T-cell (primary cell): ENCODE measurements around the gene AP1S1. TPM values are rescaled to one million over a fixed set of nuclear protein-coding genes. Genes with fewer than 3 reads are reported as not detected.
"Not testable (repeated sequence)": the region's sequence is repeated elsewhere in the genome, so short reads cannot be mapped to it uniquely, and the experiment has no call there.

Experiments used
- ATAC-seq, 4 experiments: fragments of 200-7000 bp in 3 of 4; fragments of 150-1000 bp in 1 of 4; cut with Tn5 transposase; replicated peaks in 1 of 4; 1 replicate in 3 of 4; 2 replicates in 1 of 4; pipeline ENCODE4 v1.10.0; 2021; ENCODE audit warnings: moderate library complexity in 3 of 4, mild to moderate bottlenecking in 2 of 4, moderate number of reproducible peaks in 1 of 4
- CTCF ChIA-PET, 2 donors: fragments of 300-600 bp; sonication (Branson Sonifier 250); formaldehyde crosslinking; loops; one replicate each; lab custom pipeline; 2022; ENCODE audit warnings: antibody characterized with exemption in 2 of 2; lab: Charles Lee
- POLR2A ChIA-PET, 2 donors: fragments of 300-600 bp; sonication (Branson Sonifier 250); formaldehyde crosslinking; loops; one replicate each; lab custom pipeline; 2022; ENCODE audit warnings: antibody characterized with exemption in 2 of 2; lab: Charles Lee
- DNase-seq, 35 experiments: peaks; one replicate each; pipeline versions ENCODE4 v3.0.0 to v3.0.0-alpha.2; 2013 to 2023
- H3K27ac ChIP-seq: one replicate; pipeline ENCODE4 v1.5.1; 2013; ENCODE audit warnings: low read length
- H3K27me3 ChIP-seq, 2 experiments: replicated peaks in 1 of 2; 1 replicate in 1 of 2; 2 replicates in 1 of 2; pipeline versions ENCODE4 v1.6.1 to v1.7.0; 2013; ENCODE audit warnings: low read length in 1 of 2, mixed read lengths in 1 of 2; ENCODE audit not compliant: control insufficient read depth in 2 of 2, insufficient read depth in 2 of 2; ENCODE audit errors: extremely low read depth in 1 of 2
- H3K36me3 ChIP-seq, 2 donors: 1 replicate in 1 of 2; 2 replicates in 1 of 2; pipeline versions ENCODE4 v1.6.1 to v1.7.0; 2013; ENCODE audit warnings: low read length in 1 of 2; ENCODE audit not compliant: control insufficient read depth in 2 of 2, insufficient read depth in 1 of 2; ENCODE audit errors: extremely low read depth in 1 of 2
- H3K4me1 ChIP-seq, 2 experiments: 1 replicate in 1 of 2; 2 replicates in 1 of 2; pipeline versions ENCODE4 v1.6.1 to v1.7.0; 2013; ENCODE audit warnings: low read length in 2 of 2, mixed read lengths in 1 of 2; ENCODE audit not compliant: insufficient read depth in 2 of 2, control insufficient read depth in 1 of 2; ENCODE audit errors: extremely low read depth in 1 of 2
- H3K4me3 ChIP-seq, 2 donors: 1 replicate in 1 of 2; 2 replicates in 1 of 2; pipeline versions ENCODE4 v1.5.1 to v1.7.0; 2013; ENCODE audit warnings: mild to moderate bottlenecking in 2 of 2, low read length in 1 of 2, moderate library complexity in 1 of 2; ENCODE audit not compliant: control insufficient read depth in 1 of 2; ENCODE audit errors: extremely low read depth in 1 of 2
- H3K9me3 ChIP-seq: 2 replicates; pipeline ENCODE4 v1.7.0; 2013
- H3K27ac Mint-ChIP-seq, 2 donors: one replicate each; pipeline ENCODE4 v1.8.0; 2020 to 2021; ENCODE audit warnings: mild to moderate bottlenecking in 2 of 2, mixed read lengths in 2 of 2
- H3K27me3 Mint-ChIP-seq, 2 donors: one replicate each; pipeline ENCODE4 v1.8.0; 2021 to 2022; ENCODE audit warnings: mixed read lengths in 2 of 2
- H3K36me3 Mint-ChIP-seq: one replicate; pipeline ENCODE4 v1.8.0; 2021; ENCODE audit warnings: mixed read lengths
- H3K4me1 Mint-ChIP-seq, 3 donors: one replicate each; pipeline ENCODE4 v1.8.0; 2020 to 2022; ENCODE audit warnings: mixed read lengths in 3 of 3, mild to moderate bottlenecking in 1 of 3
- H3K4me3 Mint-ChIP-seq, 3 donors: one replicate each; pipeline ENCODE4 v1.8.0; 2020 to 2022; ENCODE audit warnings: mild to moderate bottlenecking in 3 of 3, mixed read lengths in 3 of 3, moderate library complexity in 3 of 3
- H3K9me3 Mint-ChIP-seq, 3 donors: one replicate each; pipeline ENCODE4 v1.8.0; 2020 to 2022; ENCODE audit warnings: mixed read lengths in 3 of 3
- WGBS: methylation state at CpG from one replicate; pipeline ENCODE4 v1.1.5; 2013; ENCODE audit warnings: missing lambda C conversion rate; ENCODE audit not compliant: insufficient coverage; 5-methylcytosine and 5-hydroxymethylcytosine counted together
- total RNA-seq, 35 experiments: library from RNA in 6 of 35; stranded (reverse) in 6 of 35; fragments of 120-200 nt in 1 of 35; gene quantifications; one replicate each; pipeline versions ENCODE4 v1.2.1 to v1.2.4 and lab custom pipeline; 2013 to 2026

Gene AP1S1
- total RNA-seq, 5 donors from 2014 or later (not counting 1 experiment from before 2014, with no cell fraction given): 8.1 to 16.7 (median 14.4) TPM

DNA sequence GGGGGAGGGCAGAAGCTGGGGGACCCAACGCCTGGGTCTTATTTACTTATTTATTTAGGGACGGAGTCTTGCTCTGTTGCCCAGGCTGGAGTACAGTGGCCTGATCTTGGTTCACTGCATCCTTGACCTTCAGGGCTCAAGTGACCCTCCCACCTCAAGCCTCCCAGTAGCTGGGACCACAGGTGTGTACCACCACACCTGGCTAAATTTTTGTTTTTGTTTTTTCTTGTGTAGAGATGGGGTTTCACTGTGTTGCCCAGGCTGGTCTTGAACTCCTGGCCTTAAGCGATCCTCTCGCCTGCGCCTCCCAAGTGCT lies 48.3 kb downstream of the AP1S1 start:
- DNase-seq (no peak), ATAC-seq (no peak)
- POLR2A ChIA-PET: no interaction called here
- Mint-ChIP-seq H3K4me1 (peaks cover 13 to 19% (median 16%) of the 10 kb centered on the region in 3 donors), H3K27ac (peak overlapping the region in 1 of 2 donors; percentile 67), H3K36me3 (peaks cover 11% of the 10 kb centered on the region), H3K4me3 (peak overlapping the region in 2 of 3 donors; percentile 9 to 23), H3K27me3 (peaks cover 21 to 33% of the 10 kb centered on the region in 2 donors), H3K9me3 (no peaks in the 10 kb centered on the region)
- Histone ChIP-seq H3K4me3 (no peak overlapping the region), H3K9me3 (no peaks in the 10 kb centered on the region), H3K4me1 (peaks cover 0 to 30% of the 10 kb centered on the region in 2 experiments), H3K27ac (no peak overlapping the region), H3K27me3 (peaks cover 2 to 59% of the 10 kb centered on the region in 2 experiments), H3K36me3 (peaks cover 0 to 7% of the 10 kb centered on the region in 2 donors)
- WGBS: 88% methylated on average over 4 of the region's 5 CpGs
- CTCF ChIA-PET: interaction anchor here in 1 of 2 donors (0.6 kb wide), 1 partner anchor 1231 kb away, joined by 8 read pairs; the partner anchor contains the start of gene ORAI2

DNA sequence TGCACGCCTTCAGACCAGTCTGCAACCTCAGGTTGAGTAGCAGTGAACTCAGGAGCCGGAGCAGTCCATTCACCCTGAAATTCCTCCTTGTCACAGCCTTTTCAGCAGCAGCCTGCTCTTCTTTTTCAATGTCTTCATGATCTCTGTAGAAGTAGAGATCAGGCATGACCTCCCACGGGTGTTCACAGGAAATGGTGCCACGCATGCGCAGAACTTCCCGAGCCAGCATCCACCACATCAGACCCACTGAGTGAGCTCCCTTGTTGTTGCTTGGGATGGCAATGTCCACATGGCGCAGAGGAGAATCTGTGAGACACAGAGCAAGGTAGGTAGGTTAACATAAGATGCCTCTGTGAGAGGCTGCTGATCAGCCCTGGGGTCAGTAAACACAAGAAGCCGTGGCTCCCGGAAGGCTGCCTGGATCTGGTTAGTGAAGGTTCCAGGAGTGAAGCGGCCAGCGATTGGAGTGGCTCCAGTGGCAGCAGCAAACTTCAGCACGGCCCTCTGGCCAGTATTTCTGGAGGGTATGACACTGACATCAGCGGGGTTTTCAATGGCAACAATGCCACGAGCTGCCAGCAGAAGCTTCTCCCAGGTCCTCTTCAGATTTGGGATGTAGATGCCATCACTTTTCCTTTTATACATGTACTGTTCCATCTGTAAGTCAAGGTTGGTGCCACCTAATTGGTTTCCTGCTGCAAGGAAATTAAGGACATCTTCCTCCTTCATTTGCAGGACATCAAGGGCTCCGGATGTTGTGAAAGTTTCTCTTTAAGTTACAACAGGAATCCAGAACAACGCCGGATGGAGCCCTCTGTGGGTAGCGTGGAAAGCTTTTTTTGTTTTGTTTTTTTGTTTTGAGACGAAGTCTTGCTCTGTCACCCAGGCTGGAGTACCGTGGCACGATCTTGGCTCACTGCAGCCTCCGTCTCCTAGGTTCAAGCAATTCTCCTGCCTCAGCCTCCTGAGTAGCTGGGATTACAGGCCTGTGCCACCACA lies 49.8 kb downstream of the AP1S1 start:
- H3K4me3 Mint-ChIP-seq: peak overlapping the region; percentile 38 to 80 (median 63)
- 78% methylated on average over 6 of the region's 22 CpGs for WGBS
- CTCF ChIA-PET: interaction anchor here (0.5 to 2.0 kb wide), 3 partner anchors 40 to 495 kb away, joined by 4 to 7 read pairs (median 5); no protein-coding TSS in a partner anchor
- POLR2A ChIA-PET, H3K9me3 Mint-ChIP-seq, H3K9me3 ChIP-seq, H3K27ac ChIP-seq: not testable (repeated sequence)
- peaks cover 13 to 19% (median 16%) of the 10 kb centered on the region in 3 donors for H3K4me1 Mint-ChIP-seq
- DNase-seq (peak in 18 of 35 experiments; percentile 12 to 43 (median 25)), ATAC-seq (peak in 2 of 4 experiments; percentile 44 to 62)
- Histone ChIP-seq H3K36me3 (peaks cover 0 to 15% of the 10 kb centered on the region in 2 donors), H3K4me3 (peak overlapping the region in 1 of 2 donors; percentile 18), H3K27me3 (peaks cover 2 to 45% of the 10 kb centered on the region in 2 experiments), H3K4me1 (peaks cover 0 to 30% of the 10 kb centered on the region in 2 experiments)
- peaks cover 18% of the 10 kb centered on the region for H3K36me3 Mint-ChIP-seq
- H3K27ac Mint-ChIP-seq: peak overlapping the region; percentile 70 to 93
- H3K27me3 Mint-ChIP-seq: peaks cover 21 to 30% of the 10 kb centered on the region in 2 donors

DNA sequence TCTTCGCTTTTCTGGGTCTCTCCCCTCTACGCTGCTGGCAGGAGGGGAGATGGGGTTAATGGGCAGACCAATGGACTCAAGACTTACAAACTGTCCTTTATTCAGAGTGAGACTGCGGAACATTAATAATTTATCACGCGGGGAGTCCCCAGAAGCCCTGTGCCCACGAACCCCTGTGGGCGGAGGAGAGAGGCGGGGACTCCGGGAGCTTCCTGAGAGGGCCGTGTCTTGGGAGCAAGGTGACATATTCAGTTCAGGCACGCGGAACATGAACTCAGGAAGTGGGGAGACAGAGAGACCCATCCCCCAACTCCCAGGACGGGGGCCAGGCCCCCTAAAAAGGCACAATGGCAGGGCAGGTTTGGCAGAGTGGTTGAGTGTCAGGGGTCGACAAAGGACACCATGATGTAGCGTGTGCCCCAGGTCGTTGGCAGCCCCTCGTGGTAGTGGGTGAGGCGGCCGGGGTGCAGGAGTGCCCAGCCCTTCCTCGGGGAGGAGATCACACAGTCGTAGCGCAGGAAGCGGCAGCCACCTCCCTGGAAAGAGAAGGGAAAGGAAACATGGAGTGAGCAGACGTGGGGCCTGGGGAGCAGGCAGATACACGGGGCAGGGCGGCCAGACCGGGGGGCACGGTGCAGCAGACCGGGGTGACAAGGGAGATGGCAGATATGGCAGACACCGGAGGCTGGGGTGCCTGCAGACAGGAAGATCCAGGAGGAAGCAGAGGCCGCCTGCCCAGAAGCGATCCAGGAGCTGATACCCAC lies 51.8 kb downstream of the AP1S1 start:
- H3K4me3 ChIP-seq: no peak overlapping the region
- ATAC-seq (no peak), DNase-seq (no peak)
- H3K36me3 Mint-ChIP-seq: peaks cover 24% of the 10 kb centered on the region
- H3K27ac ChIP-seq: no peak overlapping the region
- H3K4me3 Mint-ChIP-seq: no peak overlapping the region
- peaks cover 2 to 28% of the 10 kb centered on the region in 2 experiments for H3K27me3 ChIP-seq
- peaks cover 0 to 24% of the 10 kb centered on the region in 2 experiments for H3K4me1 ChIP-seq
- ChIA-PET POLR2A (no interaction called here), CTCF (interaction anchor here in 1 of 2 donors (2.0 kb wide), 1 partner anchor 76 kb away, joined by 4 read pairs; no protein-coding TSS in a partner anchor)
- H3K27ac Mint-ChIP-seq: no peak overlapping the region
- no peaks in the 10 kb centered on the region for H3K9me3 ChIP-seq
- WGBS: 90% methylated on average over 19 of the region's 32 CpGs
- H3K4me1 Mint-ChIP-seq: peaks cover 10 to 14% (median 12%) of the 10 kb centered on the region in 3 donors
- peaks cover 14 to 18% of the 10 kb centered on the region in 2 donors for H3K27me3 Mint-ChIP-seq
- H3K36me3 ChIP-seq: peaks cover 7 to 21% of the 10 kb centered on the region in 2 donors
- no peaks in the 10 kb centered on the region for H3K9me3 Mint-ChIP-seq

DNA sequence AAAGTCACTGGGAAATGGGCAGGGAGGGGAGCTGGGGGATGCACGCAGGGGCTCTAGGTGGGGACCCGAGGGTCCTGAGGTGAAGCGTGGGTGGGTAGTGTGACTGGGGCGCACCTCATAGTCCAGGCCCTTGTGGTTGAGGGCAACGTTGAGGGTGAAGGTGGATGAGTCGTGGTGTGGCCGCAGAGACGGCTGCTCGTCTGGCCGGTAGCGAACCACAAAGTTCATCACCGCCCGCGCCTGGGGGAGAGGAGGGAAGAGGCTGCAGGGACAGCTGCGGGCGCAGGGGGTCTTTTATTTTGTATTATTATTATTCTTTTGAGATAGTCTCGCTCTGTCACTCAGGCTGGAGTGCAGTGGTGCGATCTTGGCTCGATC lies 52.4 kb downstream of the AP1S1 start:
- DNase-seq (no peak), ATAC-seq (no peak)
- CTCF ChIA-PET: no interaction called here
- Mint-ChIP-seq H3K4me1 (peaks cover 8 to 12% (median 9%) of the 10 kb centered on the region in 3 donors), H3K27me3 (peaks cover 12 to 14% of the 10 kb centered on the region in 2 donors), H3K9me3 (no peaks in the 10 kb centered on the region), H3K36me3 (peaks cover 24% of the 10 kb centered on the region), H3K4me3 (no peak overlapping the region), H3K27ac (no peak overlapping the region)
- Histone ChIP-seq H3K36me3 (peaks cover 13 to 21% of the 10 kb centered on the region in 2 donors), H3K9me3 (no peaks in the 10 kb centered on the region), H3K27ac (no peak overlapping the region), H3K27me3 (peaks cover 2 to 23% of the 10 kb centered on the region in 2 experiments), H3K4me3 (no peak overlapping the region), H3K4me1 (peaks cover 0 to 20% of the 10 kb centered on the region in 2 experiments)
- POLR2A ChIA-PET: no interaction called here
- WGBS: 75% methylated on average over 14 of the region's 19 CpGs

DNA sequence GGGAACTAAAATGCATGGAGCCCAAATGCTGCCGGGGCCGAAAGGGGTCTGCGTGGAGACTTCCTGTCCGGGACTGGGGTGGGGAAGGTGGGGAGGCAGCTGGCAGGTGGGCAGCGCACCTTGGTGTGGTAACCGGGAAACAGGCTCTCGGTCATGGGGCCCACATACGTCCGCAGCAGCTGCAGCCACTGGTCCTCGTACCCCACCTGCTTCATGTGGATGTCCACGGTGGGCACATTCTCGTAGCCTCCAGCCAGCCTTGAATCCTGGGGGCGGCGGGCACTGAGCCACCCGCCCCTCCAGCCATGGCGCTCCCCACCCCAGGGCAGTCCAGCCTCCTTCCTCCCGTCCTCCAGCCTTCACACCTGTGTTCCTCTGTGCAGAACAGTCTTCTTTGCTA lies 53.2 kb downstream of the AP1S1 start:
- Mint-ChIP-seq H3K36me3 (peaks cover 24% of the 10 kb centered on the region), H3K4me1 (peaks cover 7 to 12% (median 8%) of the 10 kb centered on the region in 3 donors), H3K9me3 (no peaks in the 10 kb centered on the region), H3K27ac (no peak overlapping the region), H3K4me3 (no peak overlapping the region), H3K27me3 (peaks cover 11 to 12% of the 10 kb centered on the region in 2 donors)
- POLR2A ChIA-PET: no interaction called here
- WGBS: 93% methylated on average over 15 of the region's 17 CpGs
- H3K36me3 ChIP-seq: peaks cover 17 to 21% of the 10 kb centered on the region in 2 donors
- no peak for ATAC-seq
- DNase-seq: no peak
- H3K4me3 ChIP-seq: no peak overlapping the region
- H3K27me3 ChIP-seq: peaks cover 2 to 15% of the 10 kb centered on the region in 2 experiments
- H3K27ac ChIP-seq: no peak overlapping the region
- H3K9me3 ChIP-seq: no peaks in the 10 kb centered on the region
- CTCF ChIA-PET: no interaction called here
- peaks cover 0 to 12% of the 10 kb centered on the region in 2 experiments for H3K4me1 ChIP-seq

DNA sequence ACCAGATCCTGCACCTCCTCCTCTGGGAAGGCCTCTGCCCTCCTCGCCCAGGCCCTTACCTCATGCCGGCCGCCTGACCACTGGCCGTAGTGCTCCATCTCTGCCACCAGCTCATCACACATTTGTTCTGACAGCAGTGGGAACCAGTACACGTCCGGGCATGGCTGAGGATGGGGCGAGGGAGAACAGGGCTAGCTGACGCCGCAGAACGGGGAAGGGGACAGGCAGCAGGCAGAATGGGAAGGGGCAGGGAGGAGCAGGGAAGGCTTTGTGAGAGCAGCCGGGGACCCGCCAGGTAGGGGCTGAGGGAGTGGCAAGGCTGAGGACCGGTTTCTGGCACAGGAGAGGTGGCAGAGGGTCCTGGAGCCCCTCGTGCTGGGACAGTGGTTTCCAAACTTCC lies 54.5 kb downstream of the AP1S1 start:
- ChIA-PET POLR2A (no interaction called here), CTCF (no interaction called here)
- H3K4me1 Mint-ChIP-seq: peaks cover 0 to 5% (median 5%) of the 10 kb centered on the region in 3 donors
- H3K9me3 Mint-ChIP-seq: no peaks in the 10 kb centered on the region
- peaks cover 3% of the 10 kb centered on the region in 2 donors for H3K27me3 Mint-ChIP-seq
- H3K4me3 ChIP-seq: no peak overlapping the region
- peaks cover 24% of the 10 kb centered on the region for H3K36me3 Mint-ChIP-seq
- H3K27ac Mint-ChIP-seq: no peak overlapping the region
- ATAC-seq: no peak
- H3K27me3 ChIP-seq: peaks cover 0 to 1% of the 10 kb centered on the region in 2 experiments
- no peak overlapping the region for H3K27ac ChIP-seq
- H3K4me3 Mint-ChIP-seq: no peak overlapping the region
- 90% methylated on average over 8 of the region's 14 CpGs for WGBS
- peaks cover 20 to 21% of the 10 kb centered on the region in 2 donors for H3K36me3 ChIP-seq
- H3K9me3 ChIP-seq: no peaks in the 10 kb centered on the region
- DNase-seq: no peak
- H3K4me1 ChIP-seq: peaks cover 0 to 5% of the 10 kb centered on the region in 2 experiments
